Stimulated activated CD4-positive, alpha-beta T cell treated with anti-CD3 and anti-CD28 coated beads, Interleukin-4, amount 100 ng/mL, for 48 hours (primary cell): ENCODE results near the gene OR6K2.
"Not testable (repeated sequence)": the region's sequence is repeated elsewhere in the genome, so short reads cannot be mapped to it uniquely, and the experiment has no call there.

Experiments
- DNase-seq, 2 donors: peaks; one replicate each; pipeline ENCODE4 v3.0.0-alpha.2; 2020; ENCODE audit warnings: low read depth in 2 of 2

The OR6K2 gene, protein sequence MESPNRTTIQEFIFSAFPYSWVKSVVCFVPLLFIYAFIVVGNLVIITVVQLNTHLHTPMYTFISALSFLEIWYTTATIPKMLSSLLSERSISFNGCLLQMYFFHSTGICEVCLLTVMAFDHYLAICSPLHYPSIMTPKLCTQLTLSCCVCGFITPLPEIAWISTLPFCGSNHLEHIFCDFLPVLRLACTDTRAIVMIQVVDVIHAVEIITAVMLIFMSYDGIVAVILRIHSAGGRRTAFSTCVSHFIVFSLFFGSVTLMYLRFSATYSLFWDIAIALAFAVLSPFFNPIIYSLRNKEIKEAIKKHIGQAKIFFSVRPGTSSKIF

DNA sequence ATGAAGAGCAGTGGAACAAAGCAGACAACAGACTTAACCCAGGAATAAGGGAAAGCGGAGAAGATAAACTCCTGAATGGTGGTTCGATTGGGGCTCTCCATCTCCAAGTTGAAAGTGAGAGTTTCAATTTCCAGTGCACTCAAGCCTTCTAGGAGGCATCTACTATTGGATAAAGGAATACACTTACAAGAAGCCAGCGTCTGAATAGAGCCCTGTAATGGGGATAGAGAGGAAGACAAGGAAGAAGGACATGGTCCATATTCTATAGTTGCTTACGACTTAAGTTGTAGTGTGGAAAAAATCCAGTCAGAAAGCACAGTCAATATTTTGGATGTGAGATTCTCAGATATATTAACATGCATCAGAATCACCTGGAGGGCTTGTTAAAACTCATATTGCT, at the start of gene OR6K2:
Gene OR6K2 (minus strand): TSS at position 101 of the 400 bp plus-strand sequence. CDS start 0 bp downstream, at position 101.
- DNase-seq = no peak

DNA sequence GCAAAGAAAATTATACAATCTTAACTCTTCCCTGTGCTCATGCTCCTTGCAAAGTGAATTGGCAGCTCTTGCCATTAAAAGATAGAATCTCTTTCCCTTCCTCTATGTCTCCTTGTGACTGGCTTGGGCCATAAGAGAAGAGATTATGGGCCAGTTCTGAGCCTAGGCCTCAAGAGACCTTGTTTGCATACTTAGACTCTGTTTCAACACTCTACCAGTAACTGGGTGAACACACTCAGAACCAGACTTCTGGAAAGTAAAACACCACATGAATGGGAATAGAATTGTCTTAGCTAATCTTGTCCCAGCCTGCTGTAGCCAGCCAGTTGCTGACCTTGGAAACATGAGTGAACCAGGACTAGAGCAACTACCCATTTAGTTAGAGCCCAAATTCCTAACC, 35.4 kb upstream of the OR6K2 start:
- no peak for DNase-seq

DNA sequence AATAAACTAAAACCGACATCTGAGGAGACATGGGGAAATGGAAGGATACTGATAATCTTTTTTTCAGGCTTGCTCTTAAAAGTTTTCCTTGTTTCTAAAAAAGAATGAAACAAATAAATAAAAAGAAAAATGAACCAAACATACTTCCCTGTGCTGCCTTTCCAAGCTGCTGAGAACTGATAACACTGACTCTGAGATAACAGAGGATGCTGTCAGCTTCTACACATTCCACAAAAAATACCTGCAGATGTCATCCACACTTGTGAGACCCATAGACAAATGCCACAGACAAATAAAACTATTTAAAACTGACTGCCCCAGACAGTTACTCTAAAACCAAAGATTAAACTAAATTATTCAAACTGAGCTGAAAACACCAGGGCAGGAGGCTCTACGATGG, 32.1 kb upstream of the OR6K2 start:
- no peak for DNase-seq

DNA sequence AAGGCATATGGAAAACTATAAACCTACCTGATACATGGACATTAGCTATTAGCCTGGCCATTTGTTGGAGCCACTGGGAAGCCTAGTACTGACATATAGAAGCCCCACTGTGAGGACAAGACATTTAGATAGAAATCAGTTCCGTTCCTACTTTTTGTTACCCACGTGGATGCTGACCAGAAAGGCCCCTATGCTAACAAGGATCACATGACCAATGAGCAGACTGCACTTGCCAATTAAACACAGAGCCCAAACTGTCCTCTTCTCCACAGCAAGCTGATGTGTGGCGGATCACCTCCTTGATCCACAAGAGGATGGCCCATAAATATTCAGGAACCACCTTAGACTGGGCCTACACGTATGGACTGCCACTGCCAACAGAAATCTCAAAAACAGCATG, 31.3 kb upstream of the OR6K2 start:
- no peak for DNase-seq

DNA sequence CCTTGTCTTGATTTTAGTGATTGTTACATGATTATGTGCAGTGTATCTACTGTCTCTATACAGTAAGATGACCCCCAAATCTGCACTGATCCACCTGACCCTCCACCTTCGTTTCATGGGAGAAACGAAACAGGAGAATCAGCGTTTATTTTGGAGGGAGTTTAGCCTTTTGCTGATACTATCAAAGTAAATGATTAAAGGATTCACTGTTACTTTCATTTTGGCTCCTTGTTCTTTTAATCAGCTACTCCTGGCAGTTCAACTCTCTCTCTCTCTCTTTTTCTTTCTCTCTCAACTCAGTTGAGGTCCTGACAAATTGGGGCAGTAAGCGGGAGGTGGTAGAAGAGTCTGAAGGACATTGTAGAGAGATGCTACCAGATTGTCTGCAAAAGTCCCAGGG, 30.0 kb upstream of the OR6K2 start:
- no peak for DNase-seq

DNA sequence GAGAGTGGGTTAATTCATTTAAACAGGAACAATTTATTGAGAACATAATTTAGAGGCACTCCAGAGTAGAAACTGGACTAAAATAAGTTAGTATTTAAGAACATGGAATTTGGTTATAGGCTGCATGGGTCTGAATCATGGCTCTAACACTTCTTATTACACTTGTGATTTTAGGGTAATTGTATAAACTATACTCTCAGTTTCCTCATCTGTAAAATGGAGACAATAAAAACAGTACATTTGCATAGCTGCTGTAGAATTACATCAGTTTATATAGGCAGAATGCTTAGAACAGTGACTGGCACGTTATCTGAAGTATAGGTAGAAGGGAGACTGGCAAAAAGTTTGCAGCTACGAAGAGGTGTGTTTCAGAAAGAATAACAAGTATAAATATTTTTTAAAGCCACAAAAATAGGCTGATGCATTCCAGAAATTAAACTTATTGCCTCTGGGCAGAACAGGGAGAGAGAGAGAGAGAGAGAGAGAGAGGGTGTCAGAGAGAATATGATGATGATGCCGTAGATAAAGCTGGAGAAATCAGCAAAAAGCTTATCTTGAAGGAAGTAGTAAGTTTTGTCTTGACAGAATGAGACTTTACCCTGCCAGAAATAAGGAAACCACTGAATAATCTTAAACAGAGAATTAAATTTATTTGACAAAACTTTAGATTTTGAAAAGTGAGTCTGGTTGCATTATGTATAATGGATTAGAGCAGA, 28.2 kb upstream of the OR6K2 start:
- no peak for DNase-seq

DNA sequence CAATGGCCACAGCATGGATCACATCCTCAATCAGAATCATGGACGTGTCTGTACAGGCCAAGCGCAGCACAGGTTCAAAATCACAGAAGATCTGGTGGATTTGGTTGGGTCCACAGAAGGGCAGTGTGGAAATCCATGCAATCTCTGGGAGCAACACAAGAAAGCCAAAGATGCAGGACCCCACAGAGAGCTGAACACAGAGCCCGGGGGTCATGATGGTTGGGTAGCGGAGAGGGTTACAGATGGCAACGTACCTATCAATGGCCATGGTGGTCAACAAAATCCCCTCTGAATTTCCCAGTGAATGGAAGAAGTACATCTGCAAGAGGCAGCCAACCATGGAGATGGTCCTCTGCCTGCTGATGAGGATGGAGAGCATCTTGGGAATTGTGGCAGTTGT, 24.0 kb upstream of the OR6K2 start:
- DNase-seq = no peak

DNA sequence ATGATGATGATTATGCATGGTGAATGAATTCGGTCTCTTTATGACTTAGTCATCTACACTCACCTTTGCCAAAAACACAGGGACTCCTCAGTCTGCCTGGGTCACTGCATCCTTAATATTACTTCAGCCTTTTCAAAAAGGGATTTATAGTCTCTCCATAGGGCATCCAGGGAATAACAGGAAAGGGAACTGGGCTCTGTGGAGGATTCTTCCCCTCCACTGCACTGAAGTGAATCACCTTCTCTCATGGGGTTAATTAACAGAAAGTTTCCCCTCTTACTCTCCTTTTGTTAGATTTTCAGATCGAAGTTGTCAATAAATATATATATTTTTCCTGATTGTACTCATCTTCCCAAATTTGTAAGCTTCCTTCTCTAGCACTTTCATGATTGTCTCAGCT, 20.2 kb upstream of the OR6K2 start, which contains the start of gene OR6K3:
Gene OR6K3 (minus strand): TSS at position 101 of the 400 bp plus-strand sequence. CDS start 2,605 bp downstream, outside the sequence.
- no peak for DNase-seq

DNA sequence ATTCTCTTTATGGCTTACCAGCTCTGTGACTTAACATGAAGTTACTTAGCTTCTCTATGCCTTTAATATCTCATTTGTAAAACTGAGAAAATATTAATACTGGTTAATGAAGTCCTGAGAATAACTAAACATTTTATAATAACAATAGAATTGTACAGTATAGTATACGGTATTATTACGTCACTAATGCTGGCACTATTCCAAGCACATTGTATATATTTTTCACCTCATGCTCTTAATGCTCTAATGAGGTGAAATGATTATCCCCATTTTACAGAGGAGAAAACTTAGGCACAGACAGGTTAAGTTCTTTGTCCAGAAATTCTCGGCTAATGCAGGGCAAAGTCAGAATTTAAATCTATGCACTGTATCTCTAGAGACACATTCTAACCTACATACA, 19.2 kb upstream of the OR6K2 start:
- no peak for DNase-seq

DNA sequence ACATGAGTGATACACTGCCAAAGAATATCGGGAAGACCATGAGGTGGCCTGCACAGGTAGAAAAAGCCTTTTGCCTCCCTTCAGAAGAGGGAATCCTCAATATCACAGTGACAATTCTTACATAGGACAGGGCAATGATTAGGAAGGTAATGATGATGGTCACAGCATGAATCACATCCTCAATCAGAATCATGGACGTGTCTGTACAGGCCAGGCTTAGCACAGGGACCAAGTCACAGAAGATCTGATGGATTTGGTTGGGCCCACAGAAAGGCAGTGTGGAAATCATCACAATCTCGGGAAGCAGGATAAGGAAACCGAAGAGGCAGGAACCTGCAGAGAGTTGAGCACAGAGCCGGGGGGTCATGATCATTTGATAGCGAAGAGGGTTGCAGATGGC, 16.9 kb upstream of the OR6K2 start:
- no peak for DNase-seq

DNA sequence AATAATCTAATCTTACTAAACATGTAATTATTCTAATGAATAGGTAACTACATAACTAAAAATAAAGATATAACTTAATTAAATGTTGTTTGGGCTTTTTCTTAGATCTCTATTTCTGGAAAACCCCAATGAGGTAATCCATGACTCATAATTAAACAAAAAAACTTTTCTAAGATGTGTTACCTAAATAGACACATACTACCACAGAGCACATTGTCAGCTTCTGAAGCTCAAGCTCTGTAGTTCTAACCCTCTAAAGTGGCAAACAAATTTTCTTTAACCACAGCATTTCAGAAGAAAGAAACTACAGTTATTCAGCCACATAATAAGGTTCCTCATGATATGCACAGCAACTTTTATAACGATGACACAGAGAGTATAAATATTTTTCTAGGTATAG, 15.9 kb upstream of the OR6K2 start:
- DNase-seq = no peak

DNA sequence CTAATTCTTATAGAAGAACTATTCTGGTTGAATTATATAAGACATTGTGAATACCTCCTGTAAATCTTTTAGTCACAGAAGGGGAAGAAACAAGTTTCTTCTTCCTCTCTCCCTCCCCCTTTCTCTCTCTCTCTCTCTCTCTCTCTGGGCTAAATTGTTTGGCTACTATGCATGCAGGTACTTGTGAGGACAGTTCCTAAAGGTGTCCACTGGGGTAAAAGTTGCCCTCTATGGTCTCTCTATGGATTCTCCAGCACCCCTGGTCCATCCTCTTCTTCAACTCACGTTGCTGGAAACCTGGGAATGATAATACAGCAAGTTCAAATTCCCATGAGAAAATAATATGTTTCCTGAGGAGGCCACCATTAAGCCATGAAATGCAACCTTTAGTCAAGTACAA, 14.3 kb upstream of the OR6K2 start:
- DNase-seq = no peak

DNA sequence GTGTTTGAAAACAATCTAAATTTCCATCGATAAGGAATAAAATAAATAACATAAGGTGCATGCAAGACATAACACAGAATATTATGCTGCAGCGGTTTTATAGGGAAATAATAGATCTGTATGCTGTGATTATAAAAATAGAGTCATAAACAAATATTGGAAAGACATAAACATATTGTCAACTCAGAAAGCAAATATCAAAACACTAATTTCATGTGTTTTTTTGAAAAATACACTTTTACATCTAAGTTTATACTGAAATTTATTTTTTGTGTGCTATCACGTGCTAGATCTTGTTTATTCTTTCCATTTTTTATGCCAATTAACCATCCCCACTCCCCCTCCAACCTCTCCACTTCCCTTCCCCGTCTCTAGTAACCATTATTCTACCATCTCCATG, 10.6 kb upstream of the OR6K2 start:
- no peak for DNase-seq

DNA sequence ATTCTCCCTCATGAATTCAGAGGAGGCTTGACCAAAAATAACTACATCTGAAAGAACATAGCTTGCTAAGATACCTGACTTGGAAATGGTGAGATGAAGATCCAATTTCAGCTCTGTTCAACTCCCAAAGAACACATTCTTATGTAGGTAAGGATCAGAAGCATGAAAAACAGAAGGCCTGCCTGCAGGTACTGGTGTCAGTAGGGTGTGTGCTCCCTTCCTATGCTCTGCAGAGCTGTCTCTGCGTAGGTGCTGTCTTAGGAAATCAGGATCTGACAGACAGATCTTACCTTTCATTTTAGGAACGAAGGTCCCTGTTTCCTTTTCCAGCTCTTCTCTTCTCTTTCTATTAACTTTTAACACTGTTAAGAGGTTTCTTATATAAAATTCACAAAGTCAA, 5.6 kb upstream of the OR6K2 start:
- DNase-seq = no peak

DNA sequence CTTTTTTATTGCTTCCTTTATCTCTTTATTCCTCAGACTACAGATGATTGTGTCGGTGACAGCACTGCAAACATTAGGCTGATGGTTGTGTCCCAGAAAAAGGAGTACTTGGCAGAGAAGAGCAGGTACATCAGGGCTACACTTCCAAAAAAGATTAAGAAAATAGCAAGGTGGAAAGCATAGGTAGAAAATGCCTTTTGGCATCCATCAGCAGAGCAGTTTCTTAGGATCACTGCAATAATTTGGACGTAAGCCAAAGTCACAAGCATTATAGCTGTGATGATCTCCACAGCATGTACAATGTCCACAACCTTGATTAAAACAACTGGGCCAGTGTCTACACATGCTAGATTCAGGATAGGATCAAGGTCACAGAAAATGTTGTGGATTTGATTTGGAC, 5.9 kb downstream of the OR6K2 start:
- no peak for DNase-seq

DNA sequence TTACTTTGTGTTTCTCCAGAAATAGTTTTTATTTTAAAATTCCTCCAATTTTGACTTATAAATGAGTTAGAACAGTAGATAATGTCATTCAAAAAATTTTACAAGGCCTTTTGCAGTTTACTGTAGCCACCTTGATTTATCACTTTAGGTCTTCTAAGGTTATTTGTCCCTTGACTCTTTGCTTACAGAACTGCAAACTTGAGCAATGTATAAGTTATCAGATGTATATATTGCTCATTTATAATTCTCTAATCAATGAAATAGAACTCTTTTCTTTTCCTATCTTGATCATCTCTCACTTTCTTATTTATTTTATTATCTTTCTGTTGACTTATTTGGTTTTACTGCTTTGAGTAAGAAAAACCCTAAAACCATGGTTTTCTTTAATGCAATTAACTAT, 8.1 kb downstream of the OR6K2 start:
- DNase-seq = no peak

DNA sequence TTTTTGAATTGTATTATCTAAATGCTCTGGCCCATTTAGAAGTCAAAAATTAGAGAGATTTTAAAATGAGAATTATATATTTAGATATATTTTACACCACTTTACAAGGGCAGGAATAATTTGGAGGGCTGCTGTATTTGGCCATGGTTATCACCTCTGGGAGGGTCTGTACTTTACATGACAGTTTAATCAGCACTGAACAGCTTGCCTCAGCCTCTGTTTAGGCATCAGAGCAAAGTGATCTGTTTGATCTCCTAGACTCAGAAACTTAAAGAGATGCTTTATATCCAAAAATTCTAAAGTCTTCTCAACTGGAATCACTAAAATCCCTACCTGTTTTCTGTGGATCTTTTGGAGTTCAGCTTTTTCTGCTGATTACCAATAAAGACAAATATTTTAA, 8.5 kb downstream of the OR6K2 start:
- DNase-seq = no peak

DNA sequence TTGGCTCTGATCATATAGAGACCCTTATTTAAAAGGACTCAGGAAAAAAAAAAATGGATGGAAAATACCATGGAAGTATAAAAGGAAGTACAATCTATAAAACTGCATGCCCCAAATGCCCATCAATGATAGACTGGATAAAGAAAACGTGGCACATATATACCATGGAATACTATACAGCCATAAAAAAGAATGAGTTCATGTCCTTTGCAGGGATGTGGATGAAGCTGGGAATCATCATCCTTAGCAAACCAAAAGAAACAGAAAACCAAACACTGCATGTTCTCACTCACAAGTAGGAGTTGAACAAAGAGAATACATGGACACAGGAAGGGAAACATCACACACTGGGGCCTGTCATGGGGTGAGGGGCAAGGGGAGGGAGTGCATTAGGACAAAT, 9.3 kb downstream of the OR6K2 start:
- not testable (repeated sequence) for DNase-seq

DNA sequence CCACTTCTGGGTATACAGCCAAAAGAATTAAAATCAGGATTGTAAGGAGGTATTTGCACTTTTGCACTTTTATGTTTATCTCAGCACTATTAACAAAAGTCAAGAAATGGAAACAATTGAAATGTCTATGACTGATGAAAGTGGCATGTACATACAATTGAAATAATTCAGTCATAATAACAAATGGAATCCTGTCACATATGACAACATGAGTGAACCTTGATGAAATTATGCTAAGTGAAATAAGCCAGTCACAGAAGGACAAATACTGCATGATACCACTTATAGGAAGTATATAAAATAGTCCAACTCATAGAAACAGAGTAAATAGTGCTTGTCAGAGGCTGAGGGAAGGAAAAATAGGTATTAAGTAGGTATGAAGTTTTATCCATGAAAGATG, 10.6 kb downstream of the OR6K2 start:
- DNase-seq = no peak

DNA sequence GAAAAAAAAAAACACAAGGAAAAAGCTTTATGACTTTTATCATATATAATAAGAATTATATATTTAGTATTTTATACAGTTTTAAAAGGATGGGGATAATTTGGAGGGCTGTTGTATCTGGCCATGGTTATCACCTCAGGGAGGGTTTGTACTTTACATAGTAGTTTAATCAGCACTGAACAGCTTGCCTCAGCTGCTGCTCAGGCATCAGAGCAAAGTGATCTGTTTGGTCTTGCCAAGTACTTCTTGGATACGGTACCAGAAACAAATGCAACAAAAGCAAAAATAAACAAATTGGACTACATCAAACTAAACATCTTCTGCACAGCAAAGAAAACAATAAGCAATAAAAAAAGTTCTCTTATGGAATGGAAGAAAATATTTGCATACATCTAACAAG, 11.3 kb downstream of the OR6K2 start:
- DNase-seq = no peak

DNA sequence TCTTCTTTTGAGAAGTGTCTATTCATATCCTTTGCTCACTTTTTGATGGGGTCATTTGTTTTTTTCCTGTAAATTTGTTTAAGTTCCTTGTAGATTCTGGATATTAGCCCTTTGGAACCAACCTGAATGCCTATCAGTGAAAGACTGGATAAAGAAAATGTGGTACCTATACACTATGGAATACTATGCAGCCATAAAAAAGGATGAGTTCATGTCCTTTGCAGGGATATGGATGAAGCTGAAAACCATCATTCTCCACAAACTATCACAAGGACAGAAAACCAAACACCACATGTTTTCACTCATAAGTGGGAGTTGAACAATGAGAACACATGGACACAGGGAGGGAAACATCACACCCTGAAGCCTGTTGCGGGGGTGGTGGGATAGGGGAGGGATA, 12.1 kb downstream of the OR6K2 start:
- DNase-seq = not testable (repeated sequence)

DNA sequence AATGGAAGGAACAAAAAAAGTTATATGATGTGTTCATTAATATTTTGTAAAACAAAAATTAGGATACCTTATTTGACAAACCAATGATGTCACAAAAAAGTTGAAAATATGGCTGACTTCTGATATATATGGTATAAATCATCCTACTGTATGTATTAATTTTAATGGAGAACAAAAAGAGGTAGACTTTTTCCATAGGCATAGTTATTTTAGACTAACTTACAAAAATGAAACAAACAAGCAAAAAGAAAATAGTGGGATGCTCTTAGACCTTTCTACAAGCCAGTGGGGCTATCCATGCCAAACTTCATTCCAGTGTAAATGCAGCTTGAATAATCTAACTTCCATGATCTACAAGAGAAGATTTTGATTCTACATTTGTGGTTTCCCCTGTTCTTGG, 13.4 kb downstream of the OR6K2 start:
- no peak for DNase-seq
